Activated CD4-positive, alpha-beta T cell treated with anti-CD3 and anti-CD28 coated beads, Interleukin-2, amount 50 U/mL, for 1 hour (primary cell): Measurements from ENCODE around the gene ROR1.

Source experiments
- DNase-seq: peaks from one replicate; pipeline ENCODE4 v3.0.0-alpha.2; 2020

ROR1 gene

GRCh38 chr1:63946866-63947491, 173.2 kb downstream of the ROR1 start:
- DNase-seq: no peak

GRCh38 chr1:63947904-63948303, 174.1 kb downstream of the ROR1 start:
- DNase-seq: no peak

- no peak for DNase-seq
Observed at GRCh38 chr1:63950023-63950422, 176.2 kb downstream of the ROR1 start.

- no peak for DNase-seq
Observed at GRCh38 chr1:63951059-63951946, 177.5 kb downstream of the ROR1 start.

GRCh38 chr1:63954187-63954586, 180.4 kb downstream of the ROR1 start:
- no peak for DNase-seq

- DNase-seq: no peak
Observed at GRCh38 chr1:63955370-63956145, 181.7 kb downstream of the ROR1 start.

GRCh38 chr1:63958556-63958955, 184.7 kb downstream of the ROR1 start:
- no peak for DNase-seq

- no peak for DNase-seq
Observed at GRCh38 chr1:63960326-63960725, 186.5 kb downstream of the ROR1 start.

- DNase-seq: no peak
Observed at GRCh38 chr1:63966016-63966415, 192.2 kb downstream of the ROR1 start.

- DNase-seq: no peak
Observed at GRCh38 chr1:63967901-63968300, 194.1 kb downstream of the ROR1 start.

- no peak for DNase-seq
Observed at GRCh38 chr1:63968663-63969440, 195.0 kb downstream of the ROR1 start.

GRCh38 chr1:63969441-63969901, 195.7 kb downstream of the ROR1 start:
- DNase-seq: no peak

GRCh38 chr1:63971557-63971956, 197.7 kb downstream of the ROR1 start:
- no peak for DNase-seq

- DNase-seq: no peak
Observed at GRCh38 chr1:63973005-63973419, 199.2 kb downstream of the ROR1 start.

- DNase-seq: no peak
Observed at GRCh38 chr1:63974966-63975365, 201.1 kb downstream of the ROR1 start.

GRCh38 chr1:63975481-63975880, 201.7 kb downstream of the ROR1 start:
- no peak for DNase-seq

GRCh38 chr1:63976006-63976405, 202.2 kb downstream of the ROR1 start:
- DNase-seq: no peak

- DNase-seq: no peak
Observed at GRCh38 chr1:63977466-63977865, 203.6 kb downstream of the ROR1 start.

- DNase-seq: no peak
Observed at GRCh38 chr1:63980740-63981407, 207.1 kb downstream of the ROR1 start.

- no peak for DNase-seq
Observed at GRCh38 chr1:63981408-63981773, 207.6 kb downstream of the ROR1 start.

GRCh38 chr1:63982201-63982600, 208.4 kb downstream of the ROR1 start:
- no peak for DNase-seq
